Nucleus accumbens (tissue), 56 donors: ENCODE results near the gene C3orf62.
"Not testable (repeated sequence)": the region's sequence is repeated elsewhere in the genome, so short reads cannot be mapped to it uniquely, and the experiment has no call there.

Experiments used
- DNase-seq, 56 donors: peaks; one replicate each; lab custom pipeline; 2025; lab: John Stamatoyannopoulos, UW

C3orf62 gene

GRCh38 chr3:49220985-49221563, 56.0 kb downstream of the C3orf62 start:
- not testable (repeated sequence) for DNase-seq

GRCh38 chr3:49219132-49219531, 57.9 kb downstream of the C3orf62 start:
- no peak for DNase-seq
